H1 (cell line): ENCODE results near the gene BCL2L1. TPM values are rescaled to one million over a fixed set of nuclear protein-coding genes. Genes with fewer than 3 reads are reported as not detected.

Experiments used
- CTCF ChIA-PET: fragments of 300-600 bp; sonication (Branson Sonifier 250); formaldehyde crosslinking; loops from one replicate; lab custom pipeline; 2021; ENCODE audit not compliant: partially characterized antibody; lab: Charles Lee
- POLR2A ChIA-PET: fragments of 300-600 bp; sonication (Branson Sonifier 250); formaldehyde crosslinking; loops from one replicate; lab custom pipeline; 2021; ENCODE audit warnings: inconsistent platforms; ENCODE audit not compliant: partially characterized antibody; lab: Charles Lee
- DNase-seq, 2 experiments: peaks; one replicate each; pipeline versions ENCODE4 v3.0.0 to v3.0.0-alpha.2; 2010 to 2022; ENCODE audit warnings: low spot score in 2 of 2, low read depth in 1 of 2, mixed read lengths in 1 of 2
- FAIRE-seq: peaks from 2 replicates; lab custom pipeline; 2011; peaks lifted over from hg19 to GRCh38; lab: Jason Lieb, UNC
- H2AFZ ChIP-seq: 2 replicates; pipeline ENCODE4 v1.8.1; 2012; ENCODE audit warnings: low read length, inconsistent platforms
- H2AK5ac ChIP-seq: 2 replicates; pipeline ENCODE4 v1.6.1; 2013; ENCODE audit warnings: low read depth, low read length
- H2BK120ac ChIP-seq: replicated peaks from 2 replicates; pipeline ENCODE3; 2013; ENCODE audit warnings: low read depth, low read length, inconsistent platforms
- H2BK12ac ChIP-seq: 2 replicates; pipeline ENCODE4 v1.6.1; 2013; ENCODE audit warnings: low read depth, low read length
- H2BK15ac ChIP-seq: 2 replicates; pipeline ENCODE4 v1.6.1; 2013; ENCODE audit warnings: low read length
- H2BK20ac ChIP-seq: 2 replicates; pipeline ENCODE4 v1.6.1; 2013; ENCODE audit warnings: low read length
- H2BK5ac ChIP-seq: 2 replicates; pipeline ENCODE4 v1.6.1; 2013; ENCODE audit warnings: low read depth, low read length
- H3K14ac ChIP-seq: 2 replicates; pipeline ENCODE4 v1.6.1; 2013; ENCODE audit warnings: inconsistent platforms; ENCODE audit not compliant: insufficient read length
- H3K18ac ChIP-seq: 2 replicates; pipeline ENCODE4 v1.6.1; 2013; ENCODE audit warnings: low read length; ENCODE audit errors: extremely low read depth
- H3K23ac ChIP-seq: 2 replicates; pipeline ENCODE4 v1.6.1; 2013; ENCODE audit warnings: inconsistent platforms; ENCODE audit not compliant: insufficient read length
- H3K23me2 ChIP-seq: 2 replicates; pipeline ENCODE4 v1.6.1; 2013; ENCODE audit warnings: low read depth, low read length
- H3K27ac ChIP-seq: 2 replicates; pipeline ENCODE4 v1.6.1; 2011; ENCODE audit warnings: low read depth, low read length, inconsistent platforms
- H3K27me3 ChIP-seq, 4 experiments: replicated peaks in 1 of 4; 1 replicate in 1 of 4; 2 replicates in 3 of 4; pipeline versions ENCODE4 v1.6.1 to v1.8.1; 2011 to 2013; ENCODE audit warnings: low read length in 3 of 4, mild to moderate bottlenecking in 3 of 4, inconsistent platforms in 2 of 4, mixed read lengths in 2 of 4, moderate library complexity in 1 of 4; ENCODE audit not compliant: control insufficient read depth in 3 of 4, insufficient read depth in 3 of 4; ENCODE audit errors: extremely low read depth in 1 of 4
- H3K36me3 ChIP-seq, 4 experiments: 2 replicates each; pipeline versions ENCODE4 v1.6.1 to v1.8.1; 2011 to 2013; ENCODE audit warnings: mild to moderate bottlenecking in 4 of 4, low read length in 3 of 4, moderate library complexity in 2 of 4, control low read depth in 1 of 4, inconsistent platforms in 1 of 4; ENCODE audit not compliant: insufficient read depth in 4 of 4, control insufficient read depth in 2 of 4
- H3K4ac ChIP-seq: replicated peaks from 2 replicates; pipeline ENCODE3; 2013; ENCODE audit warnings: low read length, low read depth, mixed read lengths, inconsistent platforms; ENCODE audit not compliant: insufficient read length
- H3K4me1 ChIP-seq, 4 experiments: replicated peaks in 1 of 4; 1 replicate in 1 of 4; 2 replicates in 3 of 4; pipeline versions ENCODE4 v1.6.1 to v1.8.1; 2011 to 2013; ENCODE audit warnings: low read length in 3 of 4, inconsistent platforms in 2 of 4, mixed read lengths in 1 of 4; ENCODE audit not compliant: insufficient read depth in 4 of 4, control insufficient read depth in 3 of 4
- H3K4me2 ChIP-seq, 2 experiments: 2 replicates each; pipeline versions ENCODE4 v1.6.1 to v1.8.1; 2011 to 2013; ENCODE audit warnings: low read depth in 2 of 2, low read length in 2 of 2, control low read depth in 1 of 2, inconsistent platforms in 1 of 2, mild to moderate bottlenecking in 1 of 2; ENCODE audit not compliant: insufficient read depth in 1 of 2
- H3K4me3 ChIP-seq, 4 experiments: fragments of 200-600, 300-600 bp in 1 of 4; sonication (generic), shearing (Covaris generic), sonication (Bioruptor Twin) in 1 of 4; 2 replicates each; pipeline versions ENCODE4 v1.5.1 to v1.8.1; 2011 to 2016; ENCODE audit warnings: low read length in 4 of 4, low read depth in 3 of 4, control low read depth in 2 of 4, inconsistent platforms in 2 of 4, mild to moderate bottlenecking in 2 of 4, mixed read lengths in 1 of 4, moderate library complexity in 1 of 4; ENCODE audit not compliant: insufficient read depth in 2 of 4; ENCODE audit errors: extremely low read depth in 1 of 4
- H3K56ac ChIP-seq: replicated peaks from 2 replicates; pipeline ENCODE3; 2013; ENCODE audit warnings: low read depth, mild to moderate bottlenecking, mixed read lengths, low read length, inconsistent platforms; ENCODE audit not compliant: insufficient read length
- H3K79me1 ChIP-seq: 2 replicates; pipeline ENCODE4 v1.6.1; 2013; ENCODE audit warnings: low read depth, low read length, control low read depth
- H3K79me2 ChIP-seq, 2 experiments: 2 replicates each; pipeline versions ENCODE4 v1.6.1 to v1.8.1; 2012 to 2013; ENCODE audit warnings: low read length in 2 of 2, mild to moderate bottlenecking in 2 of 2, inconsistent platforms in 1 of 2; ENCODE audit not compliant: insufficient read depth in 2 of 2, control insufficient read depth in 1 of 2
- H3K9ac ChIP-seq, 4 experiments: replicated peaks in 1 of 4; 1 replicate in 1 of 4; 2 replicates in 3 of 4; pipeline versions ENCODE4 v1.6.1 to v1.8.1; 2011 to 2013; ENCODE audit warnings: low read depth in 3 of 4, low read length in 3 of 4, control low read depth in 2 of 4, mild to moderate bottlenecking in 2 of 4, moderate library complexity in 2 of 4, inconsistent platforms in 1 of 4; ENCODE audit errors: extremely low read depth in 1 of 4
- H3K9me3 ChIP-seq, 2 experiments: 2 replicates each; pipeline versions ENCODE4 v1.6.1 to v1.8.1; 2012 to 2013; ENCODE audit warnings: mild to moderate bottlenecking in 2 of 2, moderate library complexity in 2 of 2, control low read depth in 1 of 2, inconsistent platforms in 1 of 2, low read depth in 1 of 2, low read length in 1 of 2, mixed read lengths in 1 of 2; ENCODE audit not compliant: insufficient read depth in 2 of 2
- H4K20me1 ChIP-seq, 2 experiments: replicated peaks in 1 of 2; 2 replicates each; pipeline versions ENCODE3 to v1.8.1; 2011 to 2013; ENCODE audit warnings: inconsistent platforms in 2 of 2, low read length in 2 of 2, mild to moderate bottlenecking in 1 of 2; ENCODE audit not compliant: insufficient read depth in 2 of 2, control insufficient read depth in 1 of 2
- H4K5ac ChIP-seq: 2 replicates; pipeline ENCODE4 v1.6.1; 2013; ENCODE audit warnings: low read length, low read depth, mixed read lengths, inconsistent platforms; ENCODE audit not compliant: insufficient read length
- H4K8ac ChIP-seq: 2 replicates; pipeline ENCODE4 v1.8.0; 2013; ENCODE audit warnings: mild to moderate bottlenecking, moderate library complexity, low read length, inconsistent platforms; ENCODE audit not compliant: insufficient read depth; ENCODE audit errors: extremely low read depth
- H4K91ac ChIP-seq: replicated peaks from 2 replicates; pipeline ENCODE3; 2013; ENCODE audit warnings: low read length, mixed read lengths, inconsistent platforms; ENCODE audit not compliant: insufficient read length
- ASH2L ChIP-seq: fragments of 200-600, 300-600 bp; sonication (generic); IDR thresholded peaks from one replicate; pipeline ENCODE4 v1.7.1; 2017; ENCODE audit warnings: low read length
- CBX5 ChIP-seq: fragments of 300-800, 300-1000 bp; sonication (generic); IDR thresholded peaks from 2 replicates; pipeline ENCODE4 v1.7.1; 2016; ENCODE audit warnings: antibody characterized with exemption, low read length, low read depth
- HDAC6 ChIP-seq: IDR thresholded peaks from one replicate; pipeline ENCODE4 v1.7.1; 2012; ENCODE audit warnings: low read depth, mild to moderate bottlenecking, inconsistent platforms, low read length, moderate library complexity
- WGBS, 2 experiments: shearing (Covaris generic) in 1 of 2; methylation state at CpG; one replicate each; pipeline versions ENCODE4 v1.1.6 to v1.1.7; 2013 to 2015; ENCODE audit warnings: low lambda C conversion rate in 2 of 2, mixed read lengths in 2 of 2, inconsistent platforms in 1 of 2, low coverage in 1 of 2, missing lambda C conversion rate in 1 of 2; ENCODE audit not compliant: insufficient replicate concordance in 2 of 2, insufficient coverage in 1 of 2, insufficient read length in 1 of 2; ENCODE audit errors: extremely low coverage in 1 of 2, missing lambda C conversion rate in 1 of 2; 5-methylcytosine and 5-hydroxymethylcytosine counted together
- polyA plus RNA-seq, 7 experiments: library from polyadenylated mRNA; depleted of rRNA in 3 of 7; stranded (reverse) in 5 of 7; unstranded in 2 of 7; fragments of >200 nt in 5 of 7; fragments of 200-250 nt in 2 of 7; gene quantifications; 1 replicate in 5 of 7; 2 replicates in 1 of 7; 4 replicates in 1 of 7; pipeline versions ENCODE4 v1.2.1 to v1.2.3, GENCODE V29; 2011 to 2013; ENCODE audit warnings: missing spikeins in 2 of 7, mixed read lengths in 2 of 7
- total RNA-seq: library from RNA; stranded (reverse); fragmentation: NEBNext Ultra II Directional; extraction: Animal tissue kit (Norgen Biotek cat#: 25700); gene quantifications from 2 replicates; pipeline ENCODE4 v1.2.1, GENCODE V29; 2021

BCL2L1 gene
- total and polyA plus RNA-seq, 2 of the 8 experiments (the other 6 are each of a cell fraction or from before 2014, with no cell fraction given) = 64.9 to 66.1 TPM

DNA sequence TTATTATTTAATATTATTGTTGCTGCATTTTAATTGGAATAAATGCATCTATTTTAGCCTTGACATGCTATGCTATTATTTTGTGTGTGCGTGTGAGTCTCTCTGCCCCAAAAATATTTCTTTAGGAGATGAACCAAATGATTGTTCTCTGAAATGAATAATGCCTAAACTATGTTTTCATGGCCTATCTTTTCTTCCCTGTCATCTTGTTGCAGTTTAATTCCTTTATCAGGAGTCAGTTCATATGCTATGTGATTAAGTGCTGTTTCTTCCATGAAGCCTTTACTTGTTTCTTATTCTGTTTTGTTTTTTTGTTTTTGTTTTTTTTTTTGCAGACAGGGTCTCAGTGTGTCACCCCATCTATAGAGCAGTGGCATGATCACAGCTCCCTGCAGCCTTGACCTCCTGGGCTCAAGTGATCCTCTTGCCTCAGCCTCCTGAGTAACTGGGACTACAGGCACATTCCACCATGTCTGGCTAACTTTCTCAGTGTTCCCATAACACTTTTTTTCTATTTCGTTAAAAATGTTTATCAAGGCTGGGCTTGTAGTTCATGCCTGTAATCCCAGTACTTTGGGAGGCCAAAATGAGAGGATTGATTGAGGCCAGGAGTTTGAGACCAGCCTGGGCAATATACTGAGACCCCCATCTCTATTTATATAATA is 42.1 kb upstream of the BCL2L1 start:
- H3K27me3 ChIP-seq = no peaks in the 10 kb centered on the region
- no peaks in the 10 kb centered on the region for H3K9me3 ChIP-seq
- DNase-seq (no peak), FAIRE-seq (no peak)
- H3K79me2 ChIP-seq = peaks cover 0 to 26% of the 10 kb centered on the region in 2 experiments; a peak in 2 of 4 replicates
- H3K18ac ChIP-seq = no peak overlapping the region
- no peak overlapping the region for H3K4me3 ChIP-seq
- no peaks in the 10 kb centered on the region for H3K23me2 ChIP-seq
- TF ChIP-seq ASH2L (no peak), CBX5 (no peak), HDAC6 (no peak)
- no peak overlapping the region for H4K91ac ChIP-seq
- no peak overlapping the region for H4K8ac ChIP-seq
- no peak overlapping the region for H2BK5ac ChIP-seq
- no peak overlapping the region for H3K4ac ChIP-seq
- H2BK15ac ChIP-seq = no peak overlapping the region
- no peak overlapping the region for H2BK120ac ChIP-seq
- no peaks in the 10 kb centered on the region; a peak in 1 of 7 replicates for H3K4me1 ChIP-seq
- no peak overlapping the region for H2AK5ac ChIP-seq
- H3K56ac ChIP-seq = no peak overlapping the region
- POLR2A ChIA-PET = no interaction called here
- H3K23ac ChIP-seq = no peak overlapping the region
- no peak overlapping the region for H2AFZ ChIP-seq
- H3K27ac ChIP-seq = no peak overlapping the region
- H4K20me1 ChIP-seq = peaks cover 2 to 5% of the 10 kb centered on the region in 2 experiments
- peaks cover 23 to 55% (median 34%) of the 10 kb centered on the region in 4 experiments for H3K36me3 ChIP-seq
- H2BK20ac ChIP-seq = no peak overlapping the region
- CTCF ChIA-PET = no interaction called here
- no peaks in the 10 kb centered on the region for H3K79me1 ChIP-seq
- H3K9ac ChIP-seq = no peak overlapping the region
- no peak overlapping the region for H3K4me2 ChIP-seq
- no peak overlapping the region for H2BK12ac ChIP-seq
- 95% methylated on average over 2 of the region's 2 CpGs; no CpG with 5 or more reads in 1 of the 2 experiments for WGBS, 2 experiments
- no peak overlapping the region for H3K14ac ChIP-seq
- H4K5ac ChIP-seq = no peak overlapping the region
